Activated naive CD8-positive, alpha-beta T cell (primary cell): ENCODE data around the gene MAP7.
"Not testable (repeated sequence)": the region's sequence is repeated elsewhere in the genome, so short reads cannot be mapped to it uniquely, and the experiment has no call there.

Source experiments
- H3K27ac Mint-ChIP-seq: one replicate; pipeline ENCODE4 v1.8.0; 2021; ENCODE audit warnings: mixed read lengths
- H3K27me3 Mint-ChIP-seq: one replicate; pipeline ENCODE4 v1.8.0; 2021; ENCODE audit warnings: mixed read lengths
- H3K36me3 Mint-ChIP-seq: one replicate; pipeline ENCODE4 v1.8.0; 2021; ENCODE audit warnings: mixed read lengths
- H3K4me1 Mint-ChIP-seq: one replicate; pipeline ENCODE4 v1.8.0; 2021; ENCODE audit warnings: low read depth, mixed read lengths
- H3K4me3 Mint-ChIP-seq: one replicate; pipeline ENCODE4 v1.8.0; 2021; ENCODE audit warnings: mild to moderate bottlenecking, mixed read lengths
- H3K9me3 Mint-ChIP-seq: one replicate; pipeline ENCODE4 v1.8.0; 2021; ENCODE audit warnings: low read depth, mixed read lengths

The MAP7 gene

GRCh38 chr6:136404627-136405419, 145.4 kb downstream of the MAP7 start:
- H3K36me3 Mint-ChIP-seq: no peaks in the 10 kb centered on the region
- peaks cover 2% of the 10 kb centered on the region for H3K27me3 Mint-ChIP-seq
- H3K27ac Mint-ChIP-seq: no peak overlapping the region
- H3K4me3 Mint-ChIP-seq: no peak overlapping the region
- H3K4me1 Mint-ChIP-seq: no peaks in the 10 kb centered on the region
- H3K9me3 Mint-ChIP-seq: no peaks in the 10 kb centered on the region

- Mint-ChIP-seq H3K36me3 (no peaks in the 10 kb centered on the region), H3K4me1 (no peaks in the 10 kb centered on the region), H3K27me3 (peaks cover 2% of the 10 kb centered on the region), H3K4me3 (no peak overlapping the region), H3K27ac (no peak overlapping the region), H3K9me3 (no peaks in the 10 kb centered on the region)
Measured at GRCh38 chr6:136404007-136404406, 146.2 kb downstream of the MAP7 start.

GRCh38 chr6:136403110-136403980, 146.9 kb downstream of the MAP7 start:
- no peak overlapping the region for H3K27ac Mint-ChIP-seq
- no peaks in the 10 kb centered on the region for H3K9me3 Mint-ChIP-seq
- H3K4me1 Mint-ChIP-seq: no peaks in the 10 kb centered on the region
- H3K27me3 Mint-ChIP-seq: peaks cover 3% of the 10 kb centered on the region
- no peak overlapping the region for H3K4me3 Mint-ChIP-seq
- H3K36me3 Mint-ChIP-seq: no peaks in the 10 kb centered on the region

- no peaks in the 10 kb centered on the region for H3K36me3 Mint-ChIP-seq
- no peaks in the 10 kb centered on the region for H3K4me1 Mint-ChIP-seq
- no peak overlapping the region for H3K27ac Mint-ChIP-seq
- no peaks in the 10 kb centered on the region for H3K9me3 Mint-ChIP-seq
- H3K4me3 Mint-ChIP-seq: no peak overlapping the region
- H3K27me3 Mint-ChIP-seq: peaks cover 3% of the 10 kb centered on the region
Measured at GRCh38 chr6:136401749-136402148, 148.5 kb downstream of the MAP7 start.

- not testable (repeated sequence) for H3K36me3 Mint-ChIP-seq, H3K4me3 Mint-ChIP-seq, H3K9me3 Mint-ChIP-seq, H3K27me3 Mint-ChIP-seq, H3K4me1 Mint-ChIP-seq, H3K27ac Mint-ChIP-seq
Measured at GRCh38 chr6:136401236-136401635, 149.0 kb downstream of the MAP7 start.

DNA sequence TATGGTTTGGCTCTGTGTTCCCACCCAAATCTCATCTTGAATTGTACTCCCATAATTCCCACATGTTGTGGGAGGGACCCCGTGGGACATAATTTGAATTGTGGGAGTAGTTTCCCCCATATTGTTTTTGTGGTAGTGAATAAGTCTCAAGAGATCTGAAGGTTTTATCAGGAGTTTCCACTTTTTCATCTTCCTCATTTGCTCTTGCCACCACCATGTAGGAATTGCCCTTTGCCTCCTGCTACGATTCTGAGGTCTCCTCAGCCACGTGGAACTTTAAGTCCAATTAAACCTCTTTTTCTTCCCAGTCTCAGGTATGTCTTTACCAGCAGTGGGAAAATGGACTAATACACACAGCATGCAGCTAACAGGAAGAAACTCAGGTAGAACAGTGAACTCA, 151.8 kb downstream of the MAP7 start:
- Mint-ChIP-seq H3K4me1 (no peaks in the 10 kb centered on the region), H3K36me3 (no peaks in the 10 kb centered on the region), H3K9me3 (no peaks in the 10 kb centered on the region), H3K4me3 (no peak overlapping the region), H3K27ac (no peak overlapping the region), H3K27me3 (peaks cover 3% of the 10 kb centered on the region)

- H3K4me1 Mint-ChIP-seq: no peaks in the 10 kb centered on the region
- H3K27ac Mint-ChIP-seq: no peak overlapping the region
- peaks cover 1% of the 10 kb centered on the region for H3K27me3 Mint-ChIP-seq
- no peak overlapping the region for H3K4me3 Mint-ChIP-seq
- H3K9me3 Mint-ChIP-seq: no peaks in the 10 kb centered on the region
- no peaks in the 10 kb centered on the region for H3K36me3 Mint-ChIP-seq
Measured at GRCh38 chr6:136396908-136397307, 153.3 kb downstream of the MAP7 start.

- not testable (repeated sequence) for H3K4me1 Mint-ChIP-seq, H3K27me3 Mint-ChIP-seq, H3K9me3 Mint-ChIP-seq, H3K36me3 Mint-ChIP-seq, H3K27ac Mint-ChIP-seq, H3K4me3 Mint-ChIP-seq
Measured at GRCh38 chr6:136390959-136391358, 159.3 kb downstream of the MAP7 start.

GRCh38 chr6:136387316-136387715, 162.9 kb downstream of the MAP7 start:
- H3K9me3 Mint-ChIP-seq: no peaks in the 10 kb centered on the region
- no peaks in the 10 kb centered on the region for H3K4me1 Mint-ChIP-seq
- H3K27ac Mint-ChIP-seq: no peak overlapping the region
- H3K36me3 Mint-ChIP-seq: no peaks in the 10 kb centered on the region
- H3K27me3 Mint-ChIP-seq: no peaks in the 10 kb centered on the region
- no peak overlapping the region for H3K4me3 Mint-ChIP-seq

DNA sequence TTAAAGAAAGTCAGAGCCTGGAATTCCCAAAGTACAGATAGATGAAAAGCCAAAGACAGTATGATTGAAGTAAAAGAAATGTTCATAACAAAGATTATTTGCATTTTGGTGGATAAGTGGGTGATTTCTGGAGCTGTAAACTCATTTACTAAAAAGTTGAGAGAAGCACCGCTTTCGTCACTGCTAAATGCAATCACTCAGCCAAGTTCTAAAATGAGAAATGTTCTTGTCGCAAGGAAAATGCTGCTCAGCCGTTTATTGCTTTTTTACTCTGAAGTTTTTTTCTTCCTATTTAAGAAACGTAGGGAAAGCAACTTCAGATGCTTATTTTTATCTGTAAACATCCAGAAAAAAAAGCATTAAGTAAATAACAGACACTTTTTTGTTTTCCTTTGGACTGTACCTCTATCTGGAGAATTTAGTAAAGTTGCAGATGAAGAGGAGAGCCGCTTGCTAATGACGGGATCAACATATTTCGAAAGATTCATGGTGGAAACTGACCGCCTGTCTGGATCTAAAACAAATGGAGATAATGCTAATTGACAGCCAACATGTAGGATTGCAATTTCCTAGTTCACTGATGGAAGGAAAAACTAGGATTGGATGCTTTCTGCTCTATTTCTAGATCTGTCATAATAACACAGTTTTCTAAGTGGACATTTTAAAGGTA, 166.8 kb downstream of the MAP7 start:
- Mint-ChIP-seq H3K27me3 (no peaks in the 10 kb centered on the region), H3K9me3 (no peaks in the 10 kb centered on the region), H3K27ac (no peak overlapping the region), H3K4me3 (no peak overlapping the region), H3K36me3 (no peaks in the 10 kb centered on the region), H3K4me1 (no peaks in the 10 kb centered on the region)

DNA sequence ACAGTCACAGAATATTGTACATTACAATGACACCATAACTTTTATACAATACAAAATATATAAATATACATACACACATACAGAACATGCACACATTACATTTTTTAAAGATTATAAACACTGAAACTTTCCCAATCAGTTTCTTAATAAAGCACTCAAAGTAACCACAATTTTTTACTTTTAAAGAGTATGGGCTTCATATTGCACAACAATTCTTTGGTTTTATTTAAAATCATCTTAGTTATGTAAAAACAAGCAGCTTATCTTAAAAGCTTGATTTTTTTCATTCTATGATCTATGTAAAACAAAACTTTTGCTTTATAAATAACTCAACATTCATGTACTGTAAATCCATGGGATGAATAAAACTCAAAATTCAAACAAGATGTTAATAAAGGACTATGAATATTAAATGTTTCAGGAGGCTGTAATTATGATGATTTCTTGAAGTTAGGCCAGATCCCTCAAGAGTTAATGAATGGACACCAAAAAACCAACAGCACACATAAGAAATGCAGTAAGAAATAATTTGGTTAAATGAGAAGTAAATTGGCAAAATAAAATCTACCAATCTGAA, 167.5 kb downstream of the MAP7 start:
- H3K27ac Mint-ChIP-seq: no peak overlapping the region
- H3K36me3 Mint-ChIP-seq: no peaks in the 10 kb centered on the region
- H3K4me3 Mint-ChIP-seq: no peak overlapping the region
- no peaks in the 10 kb centered on the region for H3K4me1 Mint-ChIP-seq
- H3K27me3 Mint-ChIP-seq: no peaks in the 10 kb centered on the region
- H3K9me3 Mint-ChIP-seq: no peaks in the 10 kb centered on the region

DNA sequence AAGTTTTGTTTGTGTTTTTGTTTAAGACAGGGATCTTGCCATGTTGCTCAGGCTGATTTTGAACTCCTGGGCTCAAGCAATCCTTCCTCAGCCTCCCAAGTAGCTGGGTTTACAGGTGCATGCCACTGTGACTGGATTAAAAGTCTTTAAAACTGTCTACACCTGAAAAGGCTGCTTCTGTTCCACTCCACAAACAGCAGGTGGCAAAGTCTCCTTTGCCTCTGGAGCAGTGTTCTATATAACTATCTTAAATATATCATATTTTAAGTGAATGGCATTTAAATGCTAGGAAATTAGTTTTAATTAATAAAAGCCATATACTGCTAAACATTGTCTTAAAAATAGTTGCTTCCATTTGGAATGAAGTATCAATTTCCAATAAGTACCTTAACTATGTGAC, 171.3 kb downstream of the MAP7 start:
- Mint-ChIP-seq H3K9me3 (no peaks in the 10 kb centered on the region), H3K4me1 (no peaks in the 10 kb centered on the region), H3K27ac (no peak overlapping the region)

GRCh38 chr6:136375836-136376235, 174.4 kb downstream of the MAP7 start:
- H3K27ac Mint-ChIP-seq, H3K27me3 Mint-ChIP-seq, H3K4me3 Mint-ChIP-seq, H3K9me3 Mint-ChIP-seq, H3K36me3 Mint-ChIP-seq, H3K4me1 Mint-ChIP-seq: not testable (repeated sequence)

More for the DNA sequence above, 171.3 kb downstream of the MAP7 start:
- Mint-ChIP-seq H3K36me3 (no peaks in the 10 kb centered on the region), H3K4me3 (no peak overlapping the region), H3K27me3 (peaks cover 1% of the 10 kb centered on the region)

- Mint-ChIP-seq H3K4me3 (no peak overlapping the region), H3K36me3 (no peaks in the 10 kb centered on the region), H3K27ac (no peak overlapping the region), H3K4me1 (no peaks in the 10 kb centered on the region), H3K27me3 (peaks cover 3% of the 10 kb centered on the region), H3K9me3 (no peaks in the 10 kb centered on the region)
Measured at GRCh38 chr6:136371959-136372358, 178.3 kb downstream of the MAP7 start.
